Right hindlimb (tissue), 1 donor: Measurements from ENCODE around the gene CSAD.

Source experiments
- DNase-seq: peaks from one replicate; pipeline ENCODE4 v3.0.0-alpha.2; 2018

The CSAD gene

GRCh38 chr12:53198486-53199110 lies 17.9 kb upstream of the CSAD start:
- DNase-seq = no peak

DNA sequence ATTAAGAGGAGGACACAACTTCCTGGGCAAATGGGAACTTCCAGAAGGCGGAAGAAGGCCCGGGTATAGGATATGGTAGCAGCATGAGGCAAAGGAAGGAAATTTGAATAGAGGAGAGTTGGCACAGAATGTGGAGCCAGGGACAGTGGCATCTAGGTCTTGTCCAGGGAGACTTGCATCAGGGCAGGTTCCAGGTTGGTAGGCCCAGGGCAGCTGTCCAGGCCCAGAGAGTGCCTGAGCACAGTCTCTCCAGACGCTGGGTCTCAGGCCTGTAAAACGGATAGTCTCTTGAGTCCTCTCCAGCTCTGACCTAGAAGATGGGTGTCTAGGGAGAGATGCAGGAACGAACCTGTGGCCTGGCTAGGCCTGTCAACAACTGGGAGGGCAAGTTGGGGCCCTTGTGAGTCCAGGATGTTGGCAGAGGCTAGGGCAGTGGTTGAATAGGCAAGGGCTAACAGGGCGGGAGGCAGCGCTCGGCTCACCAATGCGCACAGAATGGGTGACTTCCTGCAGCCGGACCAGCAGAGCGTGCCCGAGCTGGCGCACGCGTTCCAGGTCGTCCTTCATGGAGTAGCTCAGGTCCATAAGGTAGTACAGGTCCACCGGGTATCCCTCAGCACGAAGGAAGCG lies 16.4 kb upstream of the CSAD start:
- no peak for DNase-seq

GRCh38 chr12:53196486-53196885 lies 15.8 kb upstream of the CSAD start:
- DNase-seq = no peak

DNA sequence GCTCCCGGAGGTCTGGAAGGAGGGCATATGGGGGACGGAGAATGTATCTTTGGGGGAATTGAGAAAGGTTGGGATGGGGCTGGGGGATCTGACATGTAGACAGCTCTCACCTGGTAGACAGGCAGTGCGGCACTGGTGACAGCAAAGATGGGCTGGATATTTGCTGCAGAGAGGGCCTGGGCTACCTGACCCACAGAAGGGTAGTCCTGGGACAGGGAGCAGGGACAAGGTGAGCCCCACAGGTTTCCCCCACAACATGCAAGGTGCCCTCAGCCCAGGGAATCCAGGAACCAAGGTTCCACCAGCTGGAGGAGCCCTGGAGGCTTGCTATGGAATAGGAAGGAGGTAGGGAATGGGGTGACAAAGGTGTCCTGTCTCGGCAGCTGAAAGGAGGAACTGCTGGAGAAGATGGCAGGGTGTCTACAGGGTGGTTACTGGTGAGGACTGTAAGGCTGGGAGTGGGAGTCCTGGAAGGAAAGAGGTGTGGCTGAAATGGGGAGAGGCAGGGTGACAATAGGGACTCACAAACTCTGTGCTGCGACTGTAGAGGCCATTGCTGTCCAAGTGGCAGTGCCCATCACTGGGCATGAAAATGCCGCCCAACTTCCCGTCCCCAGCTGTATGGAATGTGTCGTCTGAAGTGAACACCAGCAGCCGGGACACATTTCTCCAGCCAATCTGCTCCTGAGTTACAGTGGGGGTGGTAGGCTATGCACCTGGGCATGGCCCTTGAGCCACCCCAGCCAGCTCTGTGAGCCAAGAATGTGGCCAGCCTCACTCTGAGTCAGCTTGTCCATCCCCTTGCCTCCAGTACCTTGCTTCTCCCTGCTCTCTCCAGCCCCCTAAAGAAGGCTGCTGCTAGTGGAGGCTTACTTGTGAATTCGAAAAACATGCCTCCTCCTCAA lies 15.0 kb upstream of the CSAD start:
- no peak for DNase-seq

GRCh38 chr12:53194973-53195372 lies 14.2 kb upstream of the CSAD start:
- no peak for DNase-seq

DNA sequence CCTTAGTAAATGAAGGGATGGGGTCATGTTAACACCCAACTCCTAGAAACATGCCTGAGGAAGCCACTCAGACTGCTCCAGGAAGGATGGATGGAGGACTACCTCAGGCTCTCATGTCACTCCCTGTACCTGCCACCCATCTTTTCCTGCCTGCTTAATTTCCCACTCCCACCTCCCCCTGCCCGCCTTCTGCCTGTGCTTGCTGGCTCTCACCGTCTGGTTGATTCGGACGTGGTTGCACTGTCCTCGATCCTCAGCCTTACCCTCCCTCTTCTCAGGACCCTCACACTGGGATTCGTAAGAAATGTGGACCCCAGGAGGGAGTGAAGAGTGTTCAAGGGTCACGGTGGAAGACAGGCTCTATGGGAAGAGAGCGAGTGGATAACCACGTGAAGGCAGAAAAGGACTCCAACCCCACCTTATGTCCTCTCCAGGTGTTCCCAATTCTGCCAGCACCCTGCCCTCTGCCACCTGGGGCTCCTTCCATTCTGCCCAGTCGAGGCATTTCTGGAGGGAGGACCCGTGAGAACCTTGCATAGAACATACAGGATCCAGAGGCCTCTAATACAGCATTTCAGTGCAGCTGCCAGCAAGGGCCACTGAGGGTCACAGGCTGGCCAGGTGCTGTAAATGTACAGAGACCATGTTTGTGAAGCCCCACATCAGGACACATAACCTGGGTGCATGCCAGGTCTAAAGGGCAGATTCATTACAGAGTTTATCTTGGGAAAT lies 13.4 kb upstream of the CSAD start:
- DNase-seq = no peak

DNA sequence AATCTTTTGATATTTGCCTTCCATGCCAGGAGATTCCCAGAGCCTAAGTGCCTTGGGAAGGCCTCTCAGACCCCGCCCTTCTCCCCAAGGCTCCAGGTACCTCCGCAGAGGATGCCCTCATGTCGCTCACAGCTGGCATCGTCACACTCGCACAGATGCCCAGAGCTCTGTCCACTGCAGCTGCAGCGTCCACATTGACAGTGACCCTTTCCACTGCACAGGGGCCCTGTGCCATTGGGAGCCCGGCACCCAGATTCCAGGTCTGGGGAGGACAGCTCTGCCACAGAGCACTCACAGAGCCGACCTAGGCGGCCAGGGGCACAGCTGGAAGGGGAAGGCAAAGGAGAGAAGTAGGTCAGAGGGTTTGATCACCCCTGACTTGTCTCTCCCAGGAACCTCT lies 12.3 kb upstream of the CSAD start:
- DNase-seq = no peak

DNA sequence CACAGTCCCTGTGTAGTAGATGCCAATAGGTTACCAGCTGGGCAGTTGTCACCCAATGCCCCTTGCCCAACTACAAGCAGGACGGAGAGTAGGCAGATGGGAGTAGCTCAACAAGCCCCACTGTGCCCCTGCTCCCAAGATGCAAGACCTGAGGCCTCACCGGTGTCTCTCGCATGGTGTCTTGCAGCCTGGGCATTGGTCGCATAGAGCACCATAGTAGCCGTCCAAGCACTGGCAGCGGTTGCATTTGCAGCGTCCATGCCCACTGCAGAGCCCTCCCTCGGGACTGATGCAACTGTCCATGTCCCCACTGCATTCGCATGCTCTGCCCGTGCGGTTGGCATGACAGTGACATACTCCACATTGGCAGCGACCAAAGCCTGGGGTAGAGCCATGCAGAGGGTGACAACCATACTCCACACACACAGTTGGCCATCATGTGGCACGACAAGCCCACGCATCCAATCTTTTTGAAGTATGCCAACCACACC lies 11.9 kb upstream of the CSAD start:
- no peak for DNase-seq

DNA sequence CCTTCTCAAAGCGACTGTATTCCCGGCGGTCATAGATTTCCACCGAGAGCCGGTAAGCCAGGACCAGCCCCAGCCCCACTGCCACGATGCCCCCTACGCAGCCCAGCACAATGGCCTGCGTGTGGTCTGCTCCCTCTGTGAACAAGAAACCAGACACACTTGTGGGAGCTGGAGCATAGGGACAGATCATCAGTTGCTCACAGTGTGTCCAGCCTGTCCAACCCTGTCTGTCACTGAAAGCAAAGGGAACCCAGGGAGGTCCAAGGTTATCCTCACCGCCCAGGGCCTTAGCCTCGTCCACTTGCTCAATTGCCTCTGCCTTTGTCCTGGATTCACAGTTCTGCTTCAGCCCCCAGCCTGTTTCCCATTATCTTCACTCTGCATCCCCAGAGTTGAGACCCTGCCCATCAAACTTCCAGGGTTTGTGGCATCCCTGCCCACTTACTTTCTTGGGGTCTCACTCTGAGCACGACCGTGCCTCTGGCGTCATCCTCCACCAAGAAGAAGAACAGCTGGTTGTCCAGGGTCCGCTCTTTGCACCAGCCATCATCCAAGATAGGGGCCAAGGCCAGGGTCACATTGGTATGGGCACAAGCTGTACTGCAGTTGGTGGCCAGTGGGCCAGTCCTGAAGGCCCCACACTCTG lies 11.3 kb upstream of the CSAD start:
- DNase-seq = no peak

DNA sequence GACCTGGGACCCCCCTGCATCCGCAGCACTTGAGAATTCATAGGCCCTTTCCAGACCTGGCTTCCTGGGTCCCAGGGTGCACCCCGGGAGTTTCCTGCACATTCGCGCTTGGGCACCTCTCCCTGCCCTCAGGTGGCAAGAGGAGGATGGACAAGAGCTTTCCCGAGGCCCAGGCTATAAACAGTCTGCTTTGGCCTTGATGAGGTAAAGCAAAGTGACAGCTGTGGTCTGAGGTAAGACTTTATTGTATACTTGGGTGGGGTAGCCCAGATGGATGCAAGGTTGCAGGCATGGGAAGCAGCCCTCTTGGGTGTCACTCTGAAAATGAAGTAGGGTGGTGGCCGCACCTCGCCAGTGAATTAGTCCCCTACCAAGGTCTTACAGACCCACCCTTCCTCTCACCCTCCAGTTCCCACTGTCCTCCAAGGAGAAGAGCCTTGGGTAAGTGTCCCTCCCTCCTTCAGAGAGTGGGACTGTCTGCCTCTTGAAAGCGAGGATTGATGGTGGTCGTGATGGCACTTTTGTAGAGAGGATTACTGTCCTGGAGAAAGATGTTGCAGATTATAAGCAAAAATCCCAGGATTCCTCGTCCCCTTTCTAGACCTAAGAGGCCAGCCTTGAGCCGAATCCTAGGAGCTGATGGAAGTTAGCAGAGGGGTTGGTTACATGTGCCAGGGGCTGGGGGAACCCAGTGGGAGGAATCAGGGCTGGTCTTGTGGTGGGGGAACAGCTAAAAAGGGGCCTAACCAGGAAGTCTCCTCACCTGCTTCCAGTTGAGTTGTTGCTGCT lies 10.6 kb upstream of the CSAD start:
- no peak for DNase-seq

- DNase-seq = no peak
Observed at GRCh38 chr12:53190108-53190729, 9.5 kb upstream of the CSAD start.

DNA sequence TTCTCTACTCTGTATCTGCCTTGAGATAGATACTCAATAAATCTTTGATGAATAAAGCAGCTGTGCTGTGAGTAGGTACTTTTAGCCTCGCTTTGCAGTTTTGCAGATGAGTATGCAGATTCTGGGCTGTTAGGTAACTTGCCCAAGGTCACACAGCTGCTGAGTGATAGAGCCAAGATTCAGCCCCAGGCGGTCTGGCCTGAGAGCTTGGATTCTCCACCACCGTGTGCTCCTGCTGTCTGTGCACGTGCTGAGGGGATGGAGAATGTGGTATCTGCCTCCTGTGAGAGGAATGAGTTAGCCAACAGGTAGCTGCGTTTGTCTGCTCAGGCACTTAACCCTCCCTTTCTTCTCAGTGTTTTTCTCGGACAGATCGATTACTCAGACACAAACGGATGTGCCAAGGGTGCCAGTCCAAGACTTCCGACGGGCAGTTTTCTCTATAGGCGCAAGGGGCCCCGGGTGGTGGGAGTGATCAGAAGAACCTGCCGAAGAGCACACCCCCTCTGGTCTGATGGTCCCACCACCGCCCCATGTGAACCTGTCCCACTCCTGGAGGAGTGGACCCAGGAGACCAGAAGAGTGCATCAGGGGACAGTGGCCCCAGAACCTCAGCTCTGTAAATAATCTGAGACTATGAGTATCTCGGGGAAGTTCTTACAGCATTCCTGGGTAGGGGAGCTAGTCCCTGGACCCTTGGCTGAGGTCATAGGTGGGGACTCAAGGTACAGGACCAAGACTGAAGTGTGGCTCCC lies 6.6 kb upstream of the CSAD start:
- DNase-seq = no peak

DNA sequence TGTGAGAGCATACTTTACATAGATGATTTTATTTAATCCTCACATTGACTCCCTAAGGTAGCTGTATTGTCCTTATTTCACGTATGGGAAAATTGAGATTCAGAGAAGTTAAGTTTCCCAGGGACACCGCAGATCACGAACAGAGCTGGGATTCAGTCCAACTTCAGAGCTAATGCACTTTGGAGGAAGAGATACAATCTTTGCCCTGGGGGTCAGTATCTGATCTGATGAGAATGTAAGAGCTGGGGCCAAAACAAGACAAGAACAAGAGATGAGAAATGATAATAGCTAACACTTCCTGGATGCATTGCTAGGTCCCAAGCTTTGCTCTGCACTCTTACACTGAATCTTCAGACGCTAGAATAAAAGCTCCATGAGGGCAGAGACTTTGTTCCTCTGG lies 6.0 kb upstream of the CSAD start:
- DNase-seq = no peak

DNA sequence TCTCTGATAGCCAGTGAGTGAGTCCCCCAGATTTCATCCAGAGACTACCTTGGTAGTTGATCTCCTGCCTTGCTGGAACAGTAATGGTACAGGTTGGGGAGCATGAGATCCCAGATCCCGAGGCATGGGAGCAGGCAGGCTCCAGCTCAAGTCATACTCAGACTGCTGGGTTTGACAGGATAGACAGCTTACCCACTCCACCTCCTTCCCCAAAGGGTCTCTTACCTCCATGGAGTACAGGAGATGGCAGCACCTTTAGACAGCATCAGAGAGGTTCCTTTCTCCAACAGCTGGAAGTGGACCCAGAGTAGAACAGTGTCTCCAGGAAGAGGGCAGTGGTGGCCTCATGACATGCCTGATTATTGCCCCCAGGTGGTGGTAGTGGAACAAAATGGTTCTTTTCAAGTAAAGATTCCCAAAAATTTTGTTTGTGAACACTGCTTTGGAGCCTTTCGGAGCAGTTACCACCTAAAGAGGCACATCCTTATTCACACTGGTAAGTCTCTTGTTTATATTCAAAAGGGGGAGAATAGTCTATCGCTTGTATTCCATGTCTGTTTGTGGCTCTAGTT lies 4.9 kb upstream of the CSAD start:
- no peak for DNase-seq

- DNase-seq = no peak
Observed at GRCh38 chr12:53184828-53185227, 4.1 kb upstream of the CSAD start.

- no peak for DNase-seq
Observed at GRCh38 chr12:53182903-53183302, 2.2 kb upstream of the CSAD start.

DNA sequence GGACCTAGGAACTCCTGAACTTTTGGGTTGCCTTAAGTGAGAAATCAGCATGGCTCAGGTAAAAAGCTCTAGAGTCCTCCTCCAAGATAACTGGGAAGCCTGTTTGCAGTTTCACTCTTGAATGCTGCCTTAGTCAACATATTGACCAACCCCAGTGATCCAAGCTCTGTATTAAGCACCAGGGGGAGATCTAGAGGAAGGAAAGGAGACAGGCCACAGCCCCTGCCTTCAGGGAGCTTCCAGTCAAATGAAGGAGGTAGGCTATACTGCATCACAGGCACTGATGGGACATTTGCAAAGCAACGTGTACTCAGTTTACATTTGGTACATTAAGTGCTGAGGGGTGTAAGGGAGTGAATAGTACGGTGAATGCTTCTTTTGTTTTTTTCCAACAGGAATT lies 1.2 kb upstream of the CSAD start:
- DNase-seq = no peak

- DNase-seq = peak; percentile 90
Observed at GRCh38 chr12:53180931-53181645, 363 bp upstream of the CSAD start.

GRCh38 chr12:53179687-53180219 lies 972 bp downstream of the CSAD start:
- no peak for DNase-seq
